NT2/D1 (cell line): ENCODE results near the gene FLNB.

Source experiments
- SUZ12 ChIP-seq: IDR thresholded peaks from 2 replicates; pipeline ENCODE4 v1.6.1; 2011; ENCODE audit not compliant: insufficient read length, insufficient read depth; ENCODE audit errors: extremely low read depth
- YY1 ChIP-seq: IDR thresholded peaks from 2 replicates; pipeline ENCODE4 v1.6.1; 2011; ENCODE audit not compliant: insufficient read length, insufficient read depth
- ZNF274 ChIP-seq: IDR thresholded peaks from 2 replicates; pipeline ENCODE4 v1.6.1; 2011; ENCODE audit warnings: mild to moderate bottlenecking, low read depth, low read length

- TF ChIP-seq SUZ12: no peak
- no peak for TF ChIP-seq YY1
- TF ChIP-seq ZNF274: no peak
Measured at GRCh38 chr3:58130591-58130990, 122.4 kb downstream of the FLNB start.
